ENCODE data around the gene CNGB1. TPM values are rescaled to one million over a fixed set of nuclear protein-coding genes. Genes with fewer than 3 reads are reported as not detected.
"Not testable (repeated sequence)": the region's sequence is repeated elsewhere in the genome, so short reads cannot be mapped to it uniquely, and the experiment has no call there.

The CNGB1 gene
- total RNA-seq, 2 experiments from 2014 or later: not detected

DNA sequence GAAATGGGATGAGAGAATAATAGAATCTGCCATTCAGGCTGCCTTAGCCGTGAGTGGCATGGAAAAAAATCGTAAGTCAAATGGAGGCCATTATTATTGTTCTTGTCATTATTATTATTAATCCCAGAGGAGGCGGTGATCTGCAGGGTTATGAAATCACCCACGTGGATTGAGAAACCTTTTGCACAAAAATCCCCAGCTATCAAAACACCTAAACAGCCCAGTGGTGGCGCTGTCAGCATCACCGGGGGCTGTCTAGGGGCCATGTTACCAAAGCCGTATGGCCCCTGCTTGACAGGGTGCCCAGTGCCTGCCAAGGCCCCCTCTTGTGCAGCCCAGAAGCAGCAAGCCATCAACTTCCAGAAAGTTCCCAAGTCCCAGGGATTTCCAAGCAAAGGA lies 25.2 kb downstream of the CNGB1 start:
- no peaks in the 10 kb centered on the region for H3K36me3 Mint-ChIP-seq
- H3K27ac Mint-ChIP-seq: no peak overlapping the region
- H3K27me3 Mint-ChIP-seq: no peaks in the 10 kb centered on the region
- no peak overlapping the region for H3K4me3 Mint-ChIP-seq
- CTCF ChIA-PET: no interaction called here
- no peaks in the 10 kb centered on the region for H3K4me1 Mint-ChIP-seq (ENCODE audit: low read depth)
- H3K9me3 Mint-ChIP-seq: no peaks in the 10 kb centered on the region
- no peak for DNase-seq
- intact Hi-C loops (cut with micrococcal nuclease): no loop called here
- POLR2A ChIA-PET: no interaction called here

DNA sequence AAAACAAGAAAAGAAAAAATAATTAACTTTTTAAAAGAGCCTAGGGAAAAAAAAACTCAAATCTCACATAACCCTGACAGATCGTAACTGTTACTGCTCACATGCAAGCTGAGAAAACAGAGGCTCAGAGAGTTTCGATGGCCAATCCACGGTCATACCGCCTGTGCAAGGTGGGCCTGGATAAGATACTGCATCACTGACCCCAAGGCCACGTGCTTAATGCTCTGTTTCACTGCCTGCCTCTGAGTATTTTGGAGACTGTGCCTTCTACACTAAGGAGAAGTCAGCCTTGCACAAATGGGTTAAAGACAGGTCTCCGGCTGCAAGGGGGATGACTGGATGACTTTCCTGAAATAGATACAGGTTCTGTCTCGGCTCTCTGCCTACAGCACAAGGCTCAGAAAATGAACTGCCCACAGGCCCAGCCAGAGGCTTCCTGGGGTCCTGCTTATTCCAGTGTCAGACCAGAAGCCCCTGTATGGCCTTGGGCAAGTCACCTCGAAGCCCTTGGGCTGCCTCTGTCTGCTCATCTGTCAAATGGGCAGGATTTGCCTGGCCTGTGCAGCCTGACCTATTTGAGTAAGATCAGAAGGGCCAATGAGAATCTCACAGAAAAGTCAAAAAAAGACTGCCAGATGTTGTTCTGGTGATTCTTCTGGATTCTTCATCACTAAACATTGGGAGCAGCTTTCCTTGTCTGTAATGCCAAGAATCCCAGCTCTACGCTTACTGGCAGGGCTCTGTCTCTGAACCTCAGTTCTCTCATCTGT lies 25.8 kb downstream of the CNGB1 start:
- intact Hi-C loops (cut with micrococcal nuclease): no loop called here
- H3K27ac Mint-ChIP-seq: no peak overlapping the region
- CTCF ChIA-PET: no interaction called here
- no peaks in the 10 kb centered on the region for H3K27me3 Mint-ChIP-seq
- no peaks in the 10 kb centered on the region for H3K36me3 Mint-ChIP-seq
- H3K4me1 Mint-ChIP-seq (ENCODE audit: low read depth): no peaks in the 10 kb centered on the region
- no peak overlapping the region for H3K4me3 Mint-ChIP-seq
- no peak for DNase-seq
- POLR2A ChIA-PET: no interaction called here
- no peaks in the 10 kb centered on the region for H3K9me3 Mint-ChIP-seq

DNA sequence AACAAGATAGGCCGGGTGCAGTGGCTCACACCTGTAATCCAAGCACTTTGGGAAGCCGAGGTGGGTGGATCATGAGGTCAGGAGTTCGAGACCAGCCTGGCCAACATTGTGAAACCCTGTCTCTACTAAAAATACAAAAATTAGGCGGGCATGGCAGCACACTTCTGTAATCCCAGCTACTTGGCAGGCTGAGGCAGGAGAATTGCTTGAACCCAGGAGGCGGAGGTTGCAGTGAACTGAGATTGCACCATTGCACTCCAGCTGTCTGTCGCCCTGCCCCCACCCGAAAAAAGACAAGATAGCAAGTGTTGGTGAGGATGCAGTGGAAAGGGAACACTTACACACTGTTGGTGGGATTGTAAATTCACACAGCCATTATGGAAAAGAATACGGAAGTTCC lies 27.5 kb downstream of the CNGB1 start:
- H3K4me3 Mint-ChIP-seq; DNase-seq; H3K36me3 Mint-ChIP-seq; H3K27ac Mint-ChIP-seq; H3K4me1 Mint-ChIP-seq (ENCODE audit: low read depth); POLR2A ChIA-PET; H3K27me3 Mint-ChIP-seq; intact Hi-C loops (cut with micrococcal nuclease); H3K9me3 Mint-ChIP-seq: not testable (repeated sequence)
- CTCF ChIA-PET: interaction anchor here (0.6 kb wide), 1 partner anchor 114 kb away, joined by 3 read pairs; no protein-coding TSS in a partner anchor

DNA sequence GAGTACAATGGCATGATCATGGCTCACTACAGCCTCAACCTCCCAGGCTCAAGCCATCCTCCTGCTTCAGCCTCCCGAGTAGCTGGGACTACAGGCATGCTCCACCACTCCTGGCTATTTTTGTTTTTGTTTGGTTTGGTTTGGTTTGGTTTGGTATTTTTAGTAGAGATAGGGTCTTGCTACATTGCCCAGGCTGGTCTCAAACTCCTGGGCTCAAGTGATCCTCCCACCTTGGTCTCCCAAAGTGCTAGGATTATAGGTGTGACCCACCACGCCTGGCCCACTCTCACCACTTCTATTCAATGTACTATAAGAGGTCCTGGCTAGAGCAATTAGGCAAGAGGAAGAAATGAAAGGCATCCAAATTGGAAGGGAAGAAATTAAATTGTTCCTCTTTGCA lies 29.0 kb downstream of the CNGB1 start:
- intact Hi-C loops (cut with micrococcal nuclease); DNase-seq; H3K36me3 Mint-ChIP-seq; H3K4me3 Mint-ChIP-seq; H3K27me3 Mint-ChIP-seq; H3K9me3 Mint-ChIP-seq; H3K4me1 Mint-ChIP-seq (ENCODE audit: low read depth); H3K27ac Mint-ChIP-seq; POLR2A ChIA-PET: not testable (repeated sequence)
- CTCF ChIA-PET: interaction anchor here (0.7 kb wide), 1 partner anchor 120 kb away, joined by 4 read pairs; no protein-coding TSS in a partner anchor

DNA sequence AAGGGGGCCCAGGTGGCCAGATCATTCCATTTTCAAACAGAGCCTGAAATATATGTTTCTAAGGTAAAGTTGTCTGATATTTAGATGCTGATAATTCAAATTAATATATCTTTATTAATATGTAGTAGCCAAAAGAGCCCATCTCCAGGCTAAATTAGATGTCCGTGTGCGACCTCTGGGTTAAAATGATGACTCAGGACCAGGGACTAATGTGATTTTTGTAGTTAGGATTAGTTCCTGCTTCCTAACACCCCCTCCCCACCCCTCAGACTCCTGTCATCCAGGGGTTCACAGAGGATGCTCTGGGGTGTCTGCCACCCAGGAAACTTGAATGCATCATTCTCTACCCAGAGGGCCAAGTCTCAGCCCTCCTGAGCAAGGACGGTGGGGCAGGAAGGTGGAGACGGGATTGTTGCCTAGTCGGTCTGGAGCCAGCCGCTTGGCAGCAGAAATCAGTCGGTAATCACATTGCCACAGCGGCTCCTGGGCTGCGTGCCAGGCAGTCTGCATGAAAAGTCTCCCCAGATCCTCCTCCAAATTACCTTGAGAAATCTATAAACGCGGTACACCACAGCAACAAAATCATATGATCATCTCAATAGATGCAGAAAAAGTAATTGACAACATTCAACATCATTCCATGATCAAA lies 29.8 kb downstream of the CNGB1 start:
- H3K27me3 Mint-ChIP-seq: peaks cover 2% of the 10 kb centered on the region
- ChIA-PET POLR2A (no interaction called here), CTCF (no interaction called here)
- intact Hi-C loops (cut with micrococcal nuclease): no loop called here
- DNase-seq: no peak
- no peak overlapping the region for H3K27ac Mint-ChIP-seq
- H3K9me3 Mint-ChIP-seq: no peaks in the 10 kb centered on the region
- H3K36me3 Mint-ChIP-seq: no peaks in the 10 kb centered on the region
- no peaks in the 10 kb centered on the region for H3K4me1 Mint-ChIP-seq (ENCODE audit: low read depth)
- H3K4me3 Mint-ChIP-seq: no peak overlapping the region

DNA sequence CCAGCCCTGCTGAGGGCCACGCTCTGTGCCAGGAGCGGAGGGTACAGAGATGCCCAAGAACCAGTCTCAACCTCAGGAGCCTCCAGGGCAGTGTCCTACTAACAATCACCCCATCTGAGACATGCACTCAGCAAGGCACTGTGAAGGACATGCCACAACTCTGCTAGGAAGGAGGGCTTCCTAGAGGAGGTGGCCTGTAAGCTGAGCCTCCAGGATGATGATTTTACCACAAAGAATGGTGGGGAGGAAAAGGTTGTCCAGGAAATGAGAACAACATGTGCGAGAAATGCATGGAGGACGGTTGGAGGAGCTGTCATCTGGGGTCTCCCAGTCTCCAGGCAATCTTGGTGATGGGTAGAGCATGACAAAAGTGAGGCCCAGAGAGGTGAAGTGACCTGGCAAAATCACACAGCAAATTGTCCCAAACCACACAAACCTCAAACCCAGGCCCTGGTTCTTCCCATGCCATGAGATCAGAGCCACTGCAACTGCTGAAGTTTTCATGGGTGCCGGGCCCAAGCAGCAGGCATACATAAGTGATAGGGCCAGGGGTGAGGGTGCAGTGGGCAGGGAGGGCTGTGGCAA lies 30.5 kb downstream of the CNGB1 start:
- peaks cover 2% of the 10 kb centered on the region for H3K27me3 Mint-ChIP-seq
- CTCF ChIA-PET: no interaction called here
- DNase-seq: no peak
- H3K27ac Mint-ChIP-seq: no peak overlapping the region
- H3K36me3 Mint-ChIP-seq: no peaks in the 10 kb centered on the region
- H3K4me3 Mint-ChIP-seq: no peak overlapping the region
- no peaks in the 10 kb centered on the region for H3K4me1 Mint-ChIP-seq (ENCODE audit: low read depth)
- POLR2A ChIA-PET: no interaction called here
- H3K9me3 Mint-ChIP-seq: no peaks in the 10 kb centered on the region
- intact Hi-C loops (cut with micrococcal nuclease): no loop called here

DNA sequence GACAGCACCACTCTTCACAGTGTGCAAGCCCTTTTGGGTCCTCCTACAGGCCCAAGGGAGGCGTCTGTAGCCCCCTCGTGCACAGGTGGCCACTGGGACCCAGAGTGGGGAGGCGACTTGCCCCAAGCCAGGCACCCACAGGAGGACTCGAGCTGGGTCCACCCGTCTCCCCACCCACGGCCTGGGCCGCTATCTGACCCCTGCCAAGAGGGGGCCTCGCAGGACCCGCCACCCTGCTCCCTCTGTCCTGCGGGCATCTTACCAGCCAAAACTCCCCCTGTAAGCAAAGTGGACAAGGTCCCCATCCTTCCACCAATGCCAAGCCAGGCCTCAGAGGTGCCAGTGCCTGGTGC lies 31.1 kb downstream of the CNGB1 start:
- ChIA-PET CTCF (no interaction called here), POLR2A (no interaction called here)
- Mint-ChIP-seq H3K4me3 (no peak overlapping the region), H3K9me3 (no peaks in the 10 kb centered on the region), H3K27me3 (peaks cover 2% of the 10 kb centered on the region), H3K27ac (no peak overlapping the region), H3K36me3 (no peaks in the 10 kb centered on the region), H3K4me1 (ENCODE audit: low read depth) (no peaks in the 10 kb centered on the region)
- intact Hi-C loops (cut with micrococcal nuclease): no loop called here
- no peak for DNase-seq

DNA sequence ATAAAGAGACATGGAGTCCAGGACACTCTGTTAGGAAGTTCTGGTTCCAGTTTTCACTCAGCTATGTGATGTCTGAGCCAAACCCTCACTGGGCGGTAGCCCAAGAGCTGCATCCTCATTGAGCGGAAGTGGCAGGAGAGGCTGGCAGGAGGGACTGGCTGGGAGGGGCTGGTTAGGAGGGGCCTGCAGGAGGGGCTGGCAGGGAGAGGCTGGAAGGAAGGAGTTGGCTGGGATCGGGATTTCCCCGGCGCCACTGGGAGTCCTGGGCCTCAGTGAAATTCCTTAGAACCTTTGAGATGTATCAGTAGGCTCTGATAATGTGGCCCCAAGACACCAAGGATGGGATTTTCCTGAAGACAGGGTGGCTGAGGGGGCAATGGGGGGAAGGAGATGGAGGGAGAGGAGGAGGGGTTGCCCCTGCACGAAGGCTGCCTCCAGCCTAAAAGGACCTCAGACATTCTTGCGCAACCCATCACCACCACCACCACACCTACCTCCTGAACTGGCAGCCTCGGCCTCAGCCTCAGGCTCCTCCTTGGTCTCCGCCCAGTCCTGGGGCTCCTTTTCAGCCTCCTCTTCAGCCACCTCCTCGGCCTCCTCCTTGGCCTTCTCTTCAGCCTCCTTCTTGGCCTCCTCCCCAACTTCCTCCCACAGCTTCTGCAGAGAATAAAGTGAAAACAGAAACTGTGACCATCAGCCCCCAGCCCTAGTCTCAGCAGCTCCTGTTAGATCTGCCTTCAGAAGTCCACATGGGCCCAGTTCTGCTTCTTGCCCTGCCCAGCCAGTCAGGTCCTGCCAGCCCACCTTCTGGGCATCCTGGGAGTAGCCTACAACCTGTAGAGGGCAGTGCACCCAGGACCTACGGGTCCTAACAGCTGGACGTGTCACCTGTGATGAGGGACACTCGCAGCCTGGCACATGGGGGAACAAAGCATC lies 31.7 kb downstream of the CNGB1 start:
- no peaks in the 10 kb centered on the region for H3K36me3 Mint-ChIP-seq
- no peak overlapping the region for H3K27ac Mint-ChIP-seq
- H3K27me3 Mint-ChIP-seq: peaks cover 2% of the 10 kb centered on the region
- no peaks in the 10 kb centered on the region for H3K9me3 Mint-ChIP-seq
- H3K4me1 Mint-ChIP-seq (ENCODE audit: low read depth): no peaks in the 10 kb centered on the region
- no peak overlapping the region for H3K4me3 Mint-ChIP-seq
- intact Hi-C loops (cut with micrococcal nuclease): no loop called here
- POLR2A ChIA-PET: interaction anchor here (0.6 kb wide), 1 partner anchor 63 kb away, joined by 3 read pairs; no protein-coding TSS in a partner anchor
- CTCF ChIA-PET: no interaction called here
- no peak for DNase-seq

DNA sequence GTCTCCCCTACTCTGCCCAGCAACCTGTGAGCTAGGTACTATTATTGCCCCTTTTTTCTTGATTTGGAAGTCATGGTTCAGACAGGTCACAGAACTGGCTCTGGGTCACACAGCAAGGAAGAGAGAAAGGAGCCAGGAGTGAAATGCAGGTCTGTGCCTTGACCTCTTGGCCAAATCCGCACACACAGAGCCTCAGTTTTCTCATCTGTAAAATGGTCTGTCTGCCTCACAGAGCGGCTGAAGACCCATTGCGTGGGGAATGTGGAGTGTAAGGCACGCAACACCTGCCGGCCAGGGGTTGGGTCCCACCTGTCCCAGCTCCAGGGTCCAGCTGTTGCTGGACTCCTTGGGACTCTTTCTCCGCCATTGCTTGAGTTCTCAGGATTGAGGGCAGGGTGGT lies 32.4 kb downstream of the CNGB1 start:
- Mint-ChIP-seq H3K4me3 (no peak overlapping the region), H3K4me1 (ENCODE audit: low read depth) (no peaks in the 10 kb centered on the region), H3K27me3 (peaks cover 2% of the 10 kb centered on the region), H3K27ac (no peak overlapping the region), H3K9me3 (no peaks in the 10 kb centered on the region), H3K36me3 (no peaks in the 10 kb centered on the region)
- DNase-seq: no peak
- intact Hi-C loops (cut with micrococcal nuclease): no loop called here
- POLR2A ChIA-PET: no interaction called here
- CTCF ChIA-PET: no interaction called here

DNA sequence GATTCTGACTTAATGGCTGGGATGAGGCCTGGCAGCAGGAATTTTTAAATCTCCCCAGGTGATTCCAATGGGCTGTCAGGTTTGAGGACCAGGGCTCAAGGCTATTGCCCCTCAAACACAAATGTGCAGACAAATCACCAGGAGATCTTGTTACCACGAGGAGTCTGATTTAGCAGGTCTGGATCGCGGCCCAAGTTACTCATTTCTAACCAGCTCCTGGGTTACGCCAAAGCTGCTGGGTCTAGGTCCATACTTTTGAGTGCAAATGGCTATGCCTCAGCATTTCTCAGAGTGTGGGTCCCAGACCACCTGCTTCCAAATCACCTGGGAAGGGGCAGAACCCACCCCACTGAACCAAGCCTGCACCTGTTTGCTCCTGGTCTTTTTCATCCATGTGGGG lies 33.1 kb downstream of the CNGB1 start:
- DNase-seq: no peak
- ChIA-PET CTCF (no interaction called here), POLR2A (no interaction called here)
- H3K4me1 Mint-ChIP-seq (ENCODE audit: low read depth): no peaks in the 10 kb centered on the region
- H3K27me3 Mint-ChIP-seq: peaks cover 2% of the 10 kb centered on the region
- no peaks in the 10 kb centered on the region for H3K9me3 Mint-ChIP-seq
- no peak overlapping the region for H3K4me3 Mint-ChIP-seq
- intact Hi-C loops (cut with micrococcal nuclease): no loop called here
- H3K36me3 Mint-ChIP-seq: no peaks in the 10 kb centered on the region
- no peak overlapping the region for H3K27ac Mint-ChIP-seq

DNA sequence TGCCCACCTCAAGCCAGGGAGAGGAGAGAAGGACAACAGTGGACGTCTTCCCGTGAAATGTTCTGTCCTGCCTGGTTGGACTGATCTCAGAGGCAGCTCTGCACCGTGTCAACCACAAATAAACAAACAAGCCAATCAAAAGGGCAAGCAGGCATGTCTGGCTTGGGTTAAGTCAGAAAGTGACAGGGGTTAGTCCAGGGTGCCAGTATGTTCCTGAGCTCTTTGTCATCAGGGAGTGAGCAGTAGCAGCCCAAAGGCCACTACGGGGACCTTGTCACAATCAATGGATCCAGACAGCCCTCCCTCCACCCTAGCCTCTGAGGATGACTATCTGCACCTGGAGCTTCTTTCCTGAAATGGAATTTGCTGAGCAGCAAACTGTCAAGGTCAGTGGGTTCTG lies 35.0 kb downstream of the CNGB1 start:
- intact Hi-C loops (cut with micrococcal nuclease): no loop called here
- Mint-ChIP-seq H3K4me1 (ENCODE audit: low read depth) (no peaks in the 10 kb centered on the region), H3K27me3 (peaks cover 2% of the 10 kb centered on the region), H3K9me3 (no peaks in the 10 kb centered on the region), H3K36me3 (no peaks in the 10 kb centered on the region), H3K27ac (no peak overlapping the region), H3K4me3 (no peak overlapping the region)
- DNase-seq: no peak
- ChIA-PET CTCF (no interaction called here), POLR2A (no interaction called here)

DNA sequence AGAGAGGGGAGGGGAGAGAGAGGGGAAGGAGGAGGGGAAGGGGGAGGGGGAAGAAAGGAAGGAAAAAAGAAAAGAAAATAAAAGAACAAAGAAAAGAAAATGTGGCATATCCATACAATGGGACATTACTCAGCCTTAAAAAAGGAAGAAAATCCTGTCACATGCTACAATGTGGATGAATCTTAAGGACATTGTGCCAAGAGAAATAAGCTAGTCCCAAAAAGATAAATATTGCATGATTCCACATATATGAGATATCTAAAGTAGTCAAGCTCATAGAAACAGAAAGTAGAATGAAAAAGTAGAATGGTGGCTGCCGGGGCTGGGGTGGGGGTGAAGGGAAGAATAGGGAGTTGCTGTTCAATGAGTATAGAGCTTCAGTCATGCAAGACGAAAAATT lies 40.4 kb downstream of the CNGB1 start:
- Mint-ChIP-seq H3K36me3 (no peaks in the 10 kb centered on the region), H3K27ac (no peak overlapping the region), H3K27me3 (no peaks in the 10 kb centered on the region), H3K4me1 (ENCODE audit: low read depth) (no peaks in the 10 kb centered on the region), H3K9me3 (no peaks in the 10 kb centered on the region), H3K4me3 (no peak overlapping the region)
- ChIA-PET CTCF (interaction anchor here (0.9 kb wide), 1 partner anchor 167 kb away, joined by 4 read pairs; no protein-coding TSS in a partner anchor), POLR2A (no interaction called here)
- intact Hi-C loops (cut with micrococcal nuclease): no loop called here
- no peak for DNase-seq

Measured in activated CD4-positive, alpha-beta memory T cell treated with anti-CD3 and anti-CD28 coated beads for 36 hours (primary cell).